MV-4-11 (cell line): Measurements from ENCODE around the gene RAD9A.
"Not testable (repeated sequence)": the region's sequence is repeated elsewhere in the genome, so short reads cannot be mapped to it uniquely, and the experiment has no call there.

Experiments used
- DNase-seq: peaks from one replicate; lab custom pipeline; 2025; lab: John Stamatoyannopoulos, UW

RAD9A gene

DNA sequence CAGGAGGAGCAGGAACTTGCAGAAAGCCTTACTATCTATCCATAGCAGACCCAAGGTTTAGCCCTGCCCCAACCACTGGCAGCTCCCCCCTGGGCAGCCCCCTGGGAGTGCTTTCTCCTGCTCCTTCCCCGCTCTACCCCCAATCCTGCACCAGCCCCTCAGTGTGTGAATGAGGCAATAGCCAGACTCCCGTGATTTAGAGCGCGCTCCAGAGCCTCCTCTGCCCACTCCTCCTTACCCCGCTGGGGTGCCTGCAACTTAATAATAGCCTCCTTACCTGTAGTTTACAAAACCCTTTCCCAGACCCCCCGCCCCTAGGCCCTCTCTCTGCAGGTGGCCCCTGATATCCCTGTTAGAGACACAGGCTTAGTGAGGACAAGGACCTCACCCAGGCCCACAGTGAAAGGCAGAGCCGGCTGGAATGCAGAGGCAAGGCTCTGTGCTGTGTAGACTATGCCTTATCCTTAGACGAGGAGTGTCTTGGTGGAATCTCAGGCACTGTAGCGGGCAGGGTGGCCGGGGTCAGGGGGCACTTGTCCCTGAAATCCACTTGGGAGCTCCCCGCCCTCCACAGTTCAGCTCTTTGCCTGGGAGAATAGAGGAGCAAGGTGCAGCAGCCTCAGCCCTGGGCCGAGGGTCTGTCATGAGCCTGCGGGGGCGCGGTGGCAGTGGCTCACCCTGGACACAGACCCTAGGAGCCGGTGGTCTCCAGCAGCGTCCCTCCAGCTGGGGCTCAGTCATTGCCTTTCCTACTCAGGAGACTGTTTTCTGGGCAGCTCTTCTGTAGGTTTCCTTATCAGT lies 19.4 kb downstream of the RAD9A start:
- DNase-seq, result no peak

DNA sequence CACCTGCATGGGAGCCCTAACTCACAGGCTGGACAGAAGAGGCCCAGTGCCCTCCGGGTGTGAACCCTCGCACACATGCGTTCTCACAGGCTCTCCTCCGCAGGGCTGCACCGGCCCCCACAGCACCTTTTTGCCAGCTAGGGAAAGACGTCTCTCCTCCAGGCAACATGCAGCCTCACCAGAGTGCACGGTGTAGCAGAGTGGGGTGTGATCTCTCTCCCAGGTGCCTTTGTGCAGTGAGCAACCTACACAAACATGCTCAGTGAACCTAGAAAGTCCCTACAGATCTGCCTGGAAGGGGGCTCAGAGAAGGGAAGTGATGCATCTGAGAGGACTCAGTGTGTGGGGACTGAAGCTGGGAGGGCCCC lies 20.0 kb downstream of the RAD9A start:
- DNase-seq, result no peak

DNA sequence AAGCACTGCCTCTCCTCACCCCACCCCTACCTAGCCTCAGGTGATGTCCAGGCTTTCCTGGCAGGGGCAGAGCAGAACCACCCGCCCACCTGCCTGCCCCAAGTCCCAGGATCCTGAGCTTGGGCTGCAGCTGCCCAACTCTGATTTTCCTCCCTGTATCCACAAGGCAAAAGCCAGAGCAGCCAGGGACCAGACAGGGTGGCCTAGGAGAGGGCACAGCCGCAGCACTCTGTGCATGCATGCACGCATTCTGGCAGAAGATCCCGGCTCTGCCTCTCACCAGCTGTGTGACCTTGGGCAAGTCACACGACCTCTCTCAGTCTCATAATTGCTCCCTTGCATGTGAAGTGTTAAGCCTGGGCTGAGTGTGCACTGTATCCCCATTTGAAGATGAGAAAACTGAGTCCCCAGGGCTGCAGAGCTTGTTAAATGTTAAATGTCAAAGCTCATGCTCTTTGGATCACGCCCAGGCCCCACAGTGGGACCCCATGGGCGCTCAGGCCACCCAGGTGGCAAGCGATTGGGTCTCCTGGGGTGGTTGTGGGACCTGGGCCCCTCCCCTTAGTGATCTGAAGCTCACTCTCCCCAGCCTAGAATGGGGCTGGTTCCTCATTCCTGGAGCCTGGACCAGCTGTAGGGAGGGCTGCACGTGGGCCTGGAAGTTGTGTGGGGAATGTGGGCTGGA lies 20.9 kb downstream of the RAD9A start:
- no peak for DNase-seq

DNA sequence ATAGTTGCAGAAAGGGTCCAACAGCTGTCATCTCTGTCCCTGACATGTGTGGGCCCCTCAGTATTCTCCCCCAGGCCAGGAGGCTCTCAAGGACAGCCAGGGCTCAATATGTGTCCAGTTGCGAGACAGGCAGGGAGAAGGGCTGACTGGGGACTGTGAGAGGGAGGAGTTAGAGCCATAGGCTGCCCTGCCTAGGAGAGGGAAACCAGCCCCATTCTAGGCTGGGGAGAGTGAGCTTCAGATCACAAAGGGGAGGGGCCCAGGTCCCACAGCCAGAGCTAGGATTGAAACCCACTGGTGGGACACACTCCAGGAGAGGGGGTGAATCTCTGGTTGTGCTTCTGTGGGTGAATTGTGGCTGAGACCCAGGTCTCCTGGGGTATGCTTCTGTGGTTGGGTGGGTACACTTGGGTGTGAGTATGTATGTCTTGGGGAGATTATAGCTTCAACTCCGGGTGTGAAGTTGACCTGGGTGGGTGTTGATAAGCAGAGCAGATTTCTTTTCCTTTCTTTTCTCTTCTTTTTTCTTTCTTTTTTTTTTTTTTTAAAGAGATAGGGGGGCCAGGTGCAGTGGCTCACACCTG lies 21.6 kb downstream of the RAD9A start:
- DNase-seq, result no peak

DNA sequence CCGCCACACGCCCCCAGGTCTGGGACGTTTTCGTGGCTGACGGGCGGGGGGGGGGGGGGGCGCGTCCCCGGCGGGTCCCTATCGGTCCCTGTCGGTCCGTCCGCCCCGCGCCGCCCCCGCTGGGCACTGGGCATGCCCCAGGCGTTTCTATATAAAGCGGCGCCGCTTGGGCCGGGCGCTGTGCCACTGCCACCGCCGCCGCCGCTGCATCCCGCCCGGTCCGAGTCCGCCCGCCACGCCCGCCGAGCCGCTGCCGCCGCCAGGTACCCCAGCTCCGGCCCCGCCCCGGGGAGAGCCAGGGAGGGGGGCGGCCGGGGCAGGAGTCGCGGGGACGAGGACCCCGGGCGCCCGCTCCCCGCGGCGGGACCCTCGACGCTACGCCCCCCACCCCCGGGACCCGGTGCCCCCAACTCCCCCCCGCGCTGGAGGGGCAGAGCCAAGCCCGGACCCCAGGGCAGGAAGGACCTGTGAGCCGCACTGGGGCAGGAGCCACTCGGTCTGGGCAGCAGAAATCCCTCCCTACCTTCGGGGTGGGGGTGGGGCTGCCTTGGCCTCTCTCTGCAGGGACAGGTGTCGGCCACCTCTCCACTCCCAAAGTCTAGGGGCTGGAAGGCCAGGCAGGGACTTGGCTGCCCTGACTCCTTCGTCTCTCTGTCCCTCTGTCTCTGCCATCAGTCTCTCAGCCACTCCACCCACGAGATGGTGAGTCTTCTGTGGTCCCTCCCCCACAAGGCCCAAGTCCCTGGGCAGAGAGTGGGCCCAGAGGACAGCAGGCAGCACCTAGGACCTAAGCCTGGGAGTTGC lies 23.9 kb downstream of the RAD9A start, which contains the start of gene CARNS1:
CARNS1 (plus strand) TSS at position 178 of the 804 bp plus-strand sequence; CDS start at position 700, 522 bp downstream.
- no peak for DNase-seq

DNA sequence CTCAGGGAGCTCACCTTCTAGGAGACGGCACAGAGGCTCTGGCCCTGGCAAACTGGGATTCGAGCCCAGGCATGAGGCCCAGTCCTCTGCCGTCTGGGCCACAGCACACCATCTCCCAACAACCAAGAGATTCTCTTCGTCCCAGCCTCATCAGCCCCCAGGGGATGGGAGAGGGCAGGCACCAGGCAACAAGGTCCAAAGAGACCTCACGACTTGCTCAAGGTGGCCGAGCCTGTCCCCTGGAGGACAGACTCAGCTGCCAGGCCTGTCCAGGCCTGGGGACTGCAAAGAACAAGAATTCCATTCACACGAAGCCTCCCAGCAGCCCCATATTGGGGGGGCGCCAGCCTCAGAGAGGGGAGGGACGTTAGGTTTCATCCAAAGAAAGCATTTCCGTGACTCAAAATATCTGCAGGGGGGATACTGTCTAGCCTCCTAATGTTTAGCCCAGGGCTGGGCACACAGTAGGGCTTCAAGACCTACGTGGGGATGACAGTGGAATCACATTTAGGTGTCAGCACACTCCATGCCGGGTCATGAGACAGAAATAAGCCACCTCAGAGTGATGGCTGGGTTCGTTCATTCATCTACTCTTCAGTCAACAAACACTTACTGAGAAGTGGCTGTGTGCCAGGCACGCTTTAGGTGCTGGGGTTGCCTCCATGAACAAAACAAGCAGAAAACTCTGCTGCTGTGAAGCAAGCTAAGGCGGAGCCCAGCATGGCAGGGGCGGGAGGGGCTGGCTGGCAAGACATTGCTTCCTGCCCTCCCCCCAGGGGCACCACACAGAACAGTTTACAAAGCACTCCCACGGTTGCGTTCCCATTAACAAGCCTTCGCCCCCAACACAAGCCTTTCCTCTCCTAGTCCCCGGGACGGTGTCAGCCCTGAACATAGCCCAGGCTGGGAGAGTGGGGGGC lies 24.9 kb downstream of the RAD9A start:
- peak; percentile 16 for DNase-seq

DNA sequence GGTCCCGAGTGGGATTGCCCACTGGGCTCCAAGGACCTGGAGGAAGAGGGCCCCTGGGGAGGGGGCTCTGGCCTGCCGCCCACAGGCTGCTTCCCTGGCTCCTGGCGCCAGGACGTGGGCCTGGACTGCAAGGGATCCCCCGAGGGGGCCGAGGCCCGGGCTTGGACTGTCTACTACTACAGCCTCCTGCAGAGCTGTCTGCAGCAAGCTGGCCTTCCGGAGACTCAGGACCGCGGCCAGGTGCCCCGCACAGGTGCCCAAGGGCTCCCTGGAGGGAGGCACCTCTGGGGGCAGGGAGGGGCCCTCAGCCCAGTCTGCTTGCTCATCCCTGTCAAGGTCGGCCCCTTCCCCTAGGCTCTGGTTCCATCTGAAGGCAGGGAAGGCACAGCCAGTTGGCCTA lies 25.6 kb downstream of the RAD9A start:
- DNase-seq, result no peak

DNA sequence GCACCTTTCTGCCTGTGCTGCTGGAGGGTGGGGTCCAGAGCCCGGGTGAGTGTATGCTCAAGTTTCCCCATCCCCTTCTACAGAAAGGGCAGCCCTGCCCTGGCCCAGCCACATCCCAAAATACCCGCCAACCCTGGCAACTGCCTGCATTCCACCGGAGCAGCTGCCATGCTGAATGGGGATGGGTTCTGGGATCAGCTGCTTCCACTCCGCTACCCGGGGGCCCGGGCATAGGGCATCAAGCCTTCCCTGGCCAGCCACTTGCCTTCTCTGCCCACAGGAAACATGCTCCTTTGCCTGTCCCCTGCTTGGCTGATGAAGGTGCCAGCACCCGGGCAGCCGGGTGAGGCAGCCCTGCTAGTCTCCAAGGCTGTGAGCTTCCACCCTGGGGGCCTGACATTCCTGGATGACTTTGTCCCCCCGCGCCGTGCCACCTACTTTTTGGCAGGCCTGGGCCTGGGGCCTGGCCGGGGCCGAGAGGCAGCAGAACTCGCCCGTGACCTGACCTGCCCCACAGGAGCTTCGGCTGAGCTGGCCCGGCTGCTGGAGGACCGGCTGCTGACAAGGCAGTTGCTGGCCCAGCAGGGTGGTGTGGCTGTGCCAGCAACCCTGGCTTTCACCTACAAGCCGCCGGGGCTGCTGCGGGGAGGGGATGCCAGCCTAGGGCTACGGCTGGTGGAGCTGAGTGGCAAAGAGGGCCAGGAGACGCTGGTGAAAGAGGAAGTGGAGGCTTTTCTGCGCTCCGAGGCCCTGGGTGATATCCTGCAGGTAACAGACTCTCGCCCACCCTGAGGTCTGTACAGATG lies 26.9 kb downstream of the RAD9A start:
- peak; percentile 22 for DNase-seq

DNA sequence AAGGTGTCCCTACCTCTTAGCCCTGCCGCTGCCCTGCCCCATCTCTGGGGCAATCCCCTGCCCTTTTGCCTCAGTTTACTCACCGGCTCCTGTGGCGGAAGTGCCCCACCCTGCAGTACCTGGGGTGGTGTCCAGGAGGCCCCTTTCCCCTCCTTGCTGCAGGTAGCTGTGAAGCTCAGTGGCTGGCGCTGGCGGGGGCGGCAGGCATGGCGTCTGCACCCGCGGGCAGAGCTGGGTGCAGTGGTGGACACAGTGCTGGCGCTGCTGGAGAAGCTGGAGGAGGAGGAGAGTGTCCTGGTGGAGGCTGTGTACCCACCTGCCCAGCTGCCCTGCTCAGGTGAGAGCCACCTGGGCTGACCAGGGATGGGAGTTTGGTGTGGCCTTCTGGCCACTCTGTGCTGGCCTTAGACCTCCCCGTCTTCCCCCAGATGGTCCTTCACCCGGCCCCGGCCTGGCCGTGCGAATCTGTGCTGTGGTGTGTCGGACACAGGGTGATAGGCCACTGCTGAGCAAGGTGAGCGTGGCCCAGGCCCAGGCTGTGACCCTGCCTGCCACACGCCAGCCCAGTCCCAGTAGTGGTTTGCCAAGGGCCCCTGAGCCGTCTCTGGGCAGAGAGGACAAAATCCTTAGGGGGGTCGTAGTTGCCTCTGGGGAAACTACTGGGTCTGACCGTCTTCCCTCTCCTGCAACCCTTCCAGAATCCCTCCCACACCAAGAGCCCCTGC lies 27.7 kb downstream of the RAD9A start:
- no peak for DNase-seq

DNA sequence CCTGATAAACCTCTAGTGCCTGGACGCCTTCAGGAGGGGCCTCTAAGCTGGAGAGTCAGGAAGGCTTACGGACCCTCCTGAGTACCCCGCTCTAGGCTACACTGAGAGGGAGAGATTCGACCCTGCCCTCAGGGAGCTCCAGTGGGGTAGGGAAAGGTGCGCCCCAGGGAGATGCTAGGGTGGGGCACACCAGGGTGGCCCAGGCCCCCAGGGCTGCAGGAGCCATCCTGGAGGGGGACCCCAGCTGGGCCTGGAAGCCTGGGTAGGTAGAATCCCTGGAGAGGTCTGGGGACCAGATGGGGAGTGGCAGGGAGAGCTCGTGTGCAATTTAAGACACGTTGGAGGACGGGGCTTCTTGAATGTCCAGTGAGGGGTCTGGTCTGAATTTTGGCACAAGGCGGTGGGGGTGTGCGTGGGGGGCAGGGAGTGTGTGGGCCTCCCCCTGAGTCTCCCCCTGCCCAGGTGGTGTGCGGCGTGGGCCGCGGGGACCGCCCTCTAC lies 28.4 kb downstream of the RAD9A start:
- no peak for DNase-seq

DNA sequence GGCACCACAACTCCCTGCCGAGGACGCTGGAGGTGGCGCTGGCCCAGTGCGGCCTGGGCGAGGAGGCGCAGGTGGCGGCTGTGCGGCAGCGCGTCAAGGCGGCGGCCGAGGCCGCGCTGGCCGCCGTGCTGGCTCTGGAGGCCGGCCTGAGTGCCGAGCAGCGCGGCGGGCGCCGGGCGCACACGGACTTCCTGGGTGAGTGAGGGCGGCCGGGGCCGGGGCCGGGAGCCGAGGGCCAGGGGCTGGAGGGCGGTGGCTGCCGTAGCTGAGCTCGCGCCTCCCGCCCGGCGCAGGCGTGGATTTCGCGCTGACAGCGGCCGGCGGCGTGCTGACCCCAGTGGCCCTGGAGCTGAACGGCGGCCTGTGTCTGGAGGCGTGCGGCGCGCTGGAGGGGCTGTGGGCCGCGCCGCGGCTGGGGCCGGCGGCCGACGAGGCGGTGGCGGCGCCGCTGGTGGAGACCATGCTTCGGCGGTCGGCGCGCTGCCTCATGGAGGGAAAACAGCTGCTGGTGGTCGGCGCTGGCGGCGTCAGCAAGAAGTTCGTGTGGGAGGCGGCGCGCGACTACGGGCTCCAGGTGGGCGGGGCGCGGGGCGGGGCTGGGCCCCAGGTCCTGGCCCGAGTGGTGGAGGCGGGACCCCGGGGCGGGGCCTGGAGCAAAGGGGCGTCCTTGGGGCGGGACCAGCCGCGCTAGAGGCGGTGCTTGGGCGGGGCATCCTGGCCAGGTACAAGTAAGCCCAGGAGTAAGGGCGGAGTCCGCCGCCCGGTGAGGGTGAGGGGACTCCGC lies 29.1 kb downstream of the RAD9A start:
- DNase-seq, result peak; percentile 80

DNA sequence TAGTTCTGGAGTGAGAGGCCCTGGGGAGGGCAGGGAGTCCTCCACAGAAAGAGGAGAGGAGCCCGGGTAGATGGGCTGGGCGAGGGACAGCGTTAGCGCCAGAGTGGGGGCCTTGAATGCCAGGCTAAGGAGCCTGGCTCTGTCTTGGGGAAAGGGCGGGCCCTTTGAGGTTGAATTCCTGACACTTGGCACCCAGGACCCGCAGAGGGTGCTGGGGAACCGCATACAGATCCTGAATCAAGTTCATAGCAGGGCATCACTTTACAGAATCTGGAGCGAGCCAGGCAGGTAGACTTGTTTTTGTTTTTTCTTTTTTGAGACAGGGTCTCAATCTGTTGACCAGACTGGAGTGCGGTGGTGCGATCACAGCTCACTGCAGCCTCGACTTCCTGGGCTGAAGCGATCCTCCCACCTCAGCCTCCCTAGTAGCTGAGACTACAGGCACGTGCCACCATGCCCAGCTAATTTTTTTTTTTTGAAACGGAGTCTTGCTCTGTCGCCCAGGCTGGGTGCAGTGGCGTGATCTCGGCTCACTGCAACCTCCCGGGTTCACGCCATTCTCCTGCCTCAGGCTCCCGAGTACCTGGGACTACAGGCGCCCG lies 29.7 kb downstream of the RAD9A start:
- no peak for DNase-seq

DNA sequence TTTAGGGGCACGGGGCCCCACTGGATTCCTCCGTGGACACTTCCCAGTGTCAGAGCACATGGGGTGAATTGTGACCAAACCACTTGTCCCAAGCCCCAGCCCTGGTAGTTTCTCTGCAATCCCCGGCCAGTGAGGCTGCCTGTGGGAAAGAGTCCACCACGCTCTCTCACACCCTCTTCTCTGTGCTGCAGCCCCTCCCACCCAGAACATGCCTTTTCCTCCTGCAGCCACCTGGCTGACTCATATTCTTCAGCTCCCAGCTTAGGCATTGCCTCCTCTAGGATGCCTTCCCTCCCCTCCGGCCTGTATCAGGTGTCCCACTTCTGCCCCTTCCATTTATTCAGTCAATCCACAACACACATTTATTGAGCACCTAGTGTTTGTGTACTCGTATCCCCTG lies 31.1 kb downstream of the RAD9A start:
- no peak for DNase-seq

DNA sequence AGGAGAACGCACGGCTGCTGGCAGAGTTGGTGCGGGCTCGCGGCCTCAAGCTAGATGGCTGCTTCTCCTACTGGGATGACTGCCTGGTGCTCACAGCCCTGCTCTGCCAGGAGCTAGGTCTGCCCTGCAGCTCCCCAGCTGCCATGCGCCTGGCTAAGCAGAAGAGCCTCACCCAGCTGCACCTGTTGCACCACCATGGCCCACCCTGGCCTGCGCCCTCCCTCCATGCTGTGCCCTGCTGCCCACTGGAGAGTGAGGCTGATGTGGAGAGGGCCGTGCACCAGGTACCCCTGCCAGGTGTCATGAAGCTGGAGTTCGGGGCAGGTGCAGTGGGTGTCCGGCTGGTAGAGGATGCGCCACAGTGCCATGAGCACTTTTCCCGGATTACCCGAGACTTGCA lies 31.7 kb downstream of the RAD9A start:
- no peak for DNase-seq

DNA sequence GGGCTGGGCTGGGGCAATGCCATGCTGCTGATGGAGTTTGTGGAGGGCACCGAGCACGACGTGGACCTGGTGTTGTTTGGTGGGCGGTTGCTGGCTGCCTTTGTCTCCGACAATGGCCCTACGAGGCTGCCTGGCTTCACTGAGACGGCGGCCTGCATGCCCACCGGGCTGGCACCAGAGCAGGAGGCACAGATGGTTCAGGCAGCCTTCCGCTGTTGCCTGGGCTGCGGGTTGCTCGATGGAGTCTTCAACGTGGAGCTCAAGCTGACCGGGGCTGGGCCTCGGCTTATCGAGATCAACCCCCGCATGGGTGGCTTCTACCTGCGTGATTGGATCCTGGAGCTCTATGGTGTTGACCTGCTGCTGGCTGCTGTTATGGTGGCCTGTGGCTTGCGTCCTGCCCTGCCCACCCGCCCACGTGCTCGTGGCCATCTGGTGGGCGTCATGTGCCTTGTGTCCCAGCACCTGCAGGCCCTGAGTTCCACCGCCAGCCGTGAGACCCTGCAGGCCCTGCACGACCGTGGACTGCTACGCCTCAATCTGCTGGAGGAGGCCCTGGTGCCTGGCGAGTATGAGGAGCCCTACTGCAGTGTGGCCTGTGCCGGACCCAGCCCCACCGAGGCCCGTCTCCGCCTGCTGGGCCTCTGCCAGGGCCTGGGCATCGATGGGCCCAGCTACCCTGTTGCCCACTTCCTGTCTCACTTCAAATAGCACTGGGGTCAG lies 32.3 kb downstream of the RAD9A start:
- no peak for DNase-seq

DNA sequence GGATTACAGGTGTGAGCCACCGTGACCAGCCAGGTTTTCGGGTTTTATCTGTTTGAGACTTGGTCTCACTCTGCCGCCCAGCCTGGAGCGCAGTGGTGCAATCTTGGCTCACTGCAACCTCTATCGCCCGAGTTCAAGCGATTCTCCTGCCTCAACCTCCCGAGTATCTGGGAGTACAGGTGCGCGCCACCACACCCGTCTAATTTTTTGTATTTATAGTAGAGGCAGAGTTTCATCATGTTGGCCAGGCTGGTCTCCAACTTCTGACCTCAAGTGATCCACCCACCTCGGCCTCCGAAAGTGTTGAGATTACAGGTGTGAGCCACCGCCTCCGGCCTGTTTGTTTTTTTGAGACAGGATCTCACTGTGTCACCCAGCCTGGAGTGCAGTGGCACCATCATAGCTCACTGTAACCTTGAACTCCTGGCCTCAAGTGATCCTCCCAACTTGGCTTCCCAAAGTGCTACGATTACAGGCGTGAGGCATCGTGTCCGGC lies 35.6 kb downstream of the RAD9A start:
- DNase-seq, result not testable (repeated sequence)
